Measurements from ENCODE around the gene CHM.

DNA sequence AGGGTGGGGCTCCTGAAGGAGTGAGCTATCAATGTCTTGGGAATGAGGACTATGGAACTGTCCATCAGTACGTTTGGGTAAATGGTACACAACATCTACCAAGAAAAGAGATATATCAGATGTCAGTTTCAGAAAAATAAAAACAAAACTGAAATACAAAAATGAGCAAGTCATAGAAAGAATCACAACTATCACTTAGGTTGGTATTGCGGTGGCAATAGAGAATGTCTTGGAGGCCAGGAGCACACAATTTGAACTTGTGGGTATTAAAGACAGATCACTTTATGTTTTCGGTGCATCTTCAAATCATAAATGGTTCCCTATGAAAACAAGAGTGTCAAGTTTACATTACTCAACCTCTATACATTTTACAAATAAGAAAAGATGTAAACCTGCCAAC lies 176.8 kb downstream of the CHM start:
- no peak for TF ChIP-seq EZH2 (IDR thresholded peaks at IDR 0.05; ENCODE audit: low read depth, unreplicated experiment)
- TF ChIP-seq POLR2AphosphoS5 (IDR thresholded peaks at IDR 0.05; ENCODE audit: low read depth), result no peak
- no peak for TF ChIP-seq CTCF (conservative IDR thresholded peaks at IDR 0.05; ENCODE audit: low read depth in 2 of 2)
- TF ChIP-seq CREB1 (CRISPR knock-in tag; IDR thresholded peaks at IDR 0.05; ENCODE audit: low read depth), result no peak
- TF ChIP-seq, protein P1, sequence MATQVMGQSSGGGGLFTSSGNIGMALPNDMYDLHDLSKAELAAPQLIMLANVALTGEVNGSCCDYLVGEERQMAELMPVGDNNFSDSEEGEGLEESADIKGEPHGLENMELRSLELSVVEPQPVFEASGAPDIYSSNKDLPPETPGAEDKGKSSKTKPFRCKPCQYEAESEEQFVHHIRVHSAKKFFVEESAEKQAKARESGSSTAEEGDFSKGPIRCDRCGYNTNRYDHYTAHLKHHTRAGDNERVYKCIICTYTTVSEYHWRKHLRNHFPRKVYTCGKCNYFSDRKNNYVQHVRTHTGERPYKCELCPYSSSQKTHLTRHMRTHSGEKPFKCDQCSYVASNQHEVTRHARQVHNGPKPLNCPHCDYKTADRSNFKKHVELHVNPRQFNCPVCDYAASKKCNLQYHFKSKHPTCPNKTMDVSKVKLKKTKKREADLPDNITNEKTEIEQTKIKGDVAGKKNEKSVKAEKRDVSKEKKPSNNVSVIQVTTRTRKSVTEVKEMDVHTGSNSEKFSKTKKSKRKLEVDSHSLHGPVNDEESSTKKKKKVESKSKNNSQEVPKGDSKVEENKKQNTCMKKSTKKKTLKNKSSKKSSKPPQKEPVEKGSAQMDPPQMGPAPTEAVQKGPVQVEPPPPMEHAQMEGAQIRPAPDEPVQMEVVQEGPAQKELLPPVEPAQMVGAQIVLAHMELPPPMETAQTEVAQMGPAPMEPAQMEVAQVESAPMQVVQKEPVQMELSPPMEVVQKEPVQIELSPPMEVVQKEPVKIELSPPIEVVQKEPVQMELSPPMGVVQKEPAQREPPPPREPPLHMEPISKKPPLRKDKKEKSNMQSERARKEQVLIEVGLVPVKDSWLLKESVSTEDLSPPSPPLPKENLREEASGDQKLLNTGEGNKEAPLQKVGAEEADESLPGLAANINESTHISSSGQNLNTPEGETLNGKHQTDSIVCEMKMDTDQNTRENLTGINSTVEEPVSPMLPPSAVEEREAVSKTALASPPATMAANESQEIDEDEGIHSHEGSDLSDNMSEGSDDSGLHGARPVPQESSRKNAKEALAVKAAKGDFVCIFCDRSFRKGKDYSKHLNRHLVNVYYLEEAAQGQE (IDR thresholded peaks at IDR 0.05; ENCODE audit: unreplicated experiment), result no peak
- no peak for TF ChIP-seq ETS1 (IDR thresholded peaks at IDR 0.05)
- no peak for TF ChIP-seq EZH2phosphoT487 (IDR thresholded peaks at IDR 0.05; ENCODE audit: unreplicated experiment)
